Pulmonary artery endothelial cell (primary cell): ENCODE data around the gene GRIN1. TPM values are rescaled to one million over a fixed set of nuclear protein-coding genes. Genes with fewer than 3 reads are reported as not detected.

Experiments used
- DNase-seq: peaks from one replicate; pipeline ENCODE4 v3.0.0-alpha.2; 2011; ENCODE audit warnings: low read depth, low spot score
- total RNA-seq: library from RNA; depleted of rRNA; stranded (reverse); fragments of >200 nt; gene quantifications from 2 replicates; pipeline ENCODE4 v1.2.3, GENCODE V29; 2014

GRIN1 gene
- total RNA-seq, 1 donor from 2014 or later, result 0.26 TPM

DNA sequence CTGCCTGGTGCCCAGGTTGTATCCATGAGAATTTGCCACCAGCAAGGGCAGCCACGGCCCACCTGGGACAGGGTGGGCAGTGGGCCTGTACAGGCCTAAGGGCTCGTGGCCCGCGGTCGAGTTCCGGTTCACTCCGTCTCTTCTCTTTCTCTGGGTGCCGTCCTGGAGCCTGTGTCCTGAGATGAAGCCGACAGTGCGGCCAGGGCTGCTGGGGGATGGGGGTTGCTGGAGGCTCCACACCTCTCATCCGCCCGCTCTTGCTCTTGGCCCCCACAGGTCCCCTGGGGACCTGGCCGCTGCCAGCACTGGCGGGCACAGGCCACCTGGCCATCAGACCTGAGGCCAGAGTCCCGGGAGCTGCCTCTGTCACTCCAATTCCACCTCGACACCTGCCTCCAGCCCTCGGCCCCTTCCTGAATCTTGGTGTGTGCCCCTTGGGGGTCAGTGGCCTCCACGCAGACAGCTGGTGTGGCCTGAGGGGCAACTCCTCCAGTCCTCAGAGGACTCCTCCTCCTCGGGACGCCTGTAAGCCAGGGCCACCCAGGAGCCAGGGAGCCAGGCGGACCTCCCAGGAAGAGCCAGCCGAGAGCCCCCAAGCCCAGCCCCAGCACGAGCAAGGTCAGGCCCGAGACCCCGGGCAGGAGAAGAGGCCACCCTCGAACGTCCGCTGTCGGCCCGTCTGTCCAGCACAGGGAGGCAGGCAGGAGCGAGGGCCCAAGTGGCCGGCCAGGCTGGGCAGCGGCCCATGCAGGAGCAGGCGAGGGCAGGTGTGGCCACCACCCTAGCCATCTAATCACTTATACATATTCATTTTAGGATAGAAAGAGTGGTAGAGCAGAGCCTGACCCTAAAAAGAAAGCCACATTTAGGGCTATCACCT lies 25.7 kb downstream of the GRIN1 start:
- no peak for DNase-seq

DNA sequence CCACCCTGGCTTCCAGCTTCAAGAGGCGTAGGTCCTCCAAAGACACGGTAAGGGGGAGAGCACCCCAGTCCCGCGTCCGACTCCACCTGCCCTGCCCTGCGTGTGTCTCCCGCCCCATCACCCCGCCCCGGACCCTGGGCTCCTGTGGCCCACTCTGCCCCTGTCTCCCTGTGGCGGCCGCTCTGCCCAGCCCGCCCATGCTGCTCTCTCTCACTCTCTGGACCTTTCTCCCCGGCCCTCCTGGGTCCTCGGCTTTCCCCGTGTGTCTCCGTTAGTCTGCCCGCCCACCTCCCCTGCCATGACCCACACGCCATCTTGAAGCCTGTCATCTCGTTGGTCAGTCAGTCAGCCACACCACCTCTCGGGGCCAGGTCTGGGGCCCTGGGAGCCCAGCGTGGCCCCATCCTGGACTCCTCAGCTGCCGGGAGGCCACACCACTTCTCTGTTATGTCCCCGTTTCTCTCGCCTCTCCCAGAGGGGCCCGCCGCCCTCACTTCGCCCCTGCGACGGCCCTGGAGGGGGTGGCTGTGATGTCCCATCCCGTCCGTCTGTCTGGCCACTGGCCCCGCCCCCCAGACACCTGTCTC lies 26.4 kb downstream of the GRIN1 start:
- DNase-seq, result no peak

DNA sequence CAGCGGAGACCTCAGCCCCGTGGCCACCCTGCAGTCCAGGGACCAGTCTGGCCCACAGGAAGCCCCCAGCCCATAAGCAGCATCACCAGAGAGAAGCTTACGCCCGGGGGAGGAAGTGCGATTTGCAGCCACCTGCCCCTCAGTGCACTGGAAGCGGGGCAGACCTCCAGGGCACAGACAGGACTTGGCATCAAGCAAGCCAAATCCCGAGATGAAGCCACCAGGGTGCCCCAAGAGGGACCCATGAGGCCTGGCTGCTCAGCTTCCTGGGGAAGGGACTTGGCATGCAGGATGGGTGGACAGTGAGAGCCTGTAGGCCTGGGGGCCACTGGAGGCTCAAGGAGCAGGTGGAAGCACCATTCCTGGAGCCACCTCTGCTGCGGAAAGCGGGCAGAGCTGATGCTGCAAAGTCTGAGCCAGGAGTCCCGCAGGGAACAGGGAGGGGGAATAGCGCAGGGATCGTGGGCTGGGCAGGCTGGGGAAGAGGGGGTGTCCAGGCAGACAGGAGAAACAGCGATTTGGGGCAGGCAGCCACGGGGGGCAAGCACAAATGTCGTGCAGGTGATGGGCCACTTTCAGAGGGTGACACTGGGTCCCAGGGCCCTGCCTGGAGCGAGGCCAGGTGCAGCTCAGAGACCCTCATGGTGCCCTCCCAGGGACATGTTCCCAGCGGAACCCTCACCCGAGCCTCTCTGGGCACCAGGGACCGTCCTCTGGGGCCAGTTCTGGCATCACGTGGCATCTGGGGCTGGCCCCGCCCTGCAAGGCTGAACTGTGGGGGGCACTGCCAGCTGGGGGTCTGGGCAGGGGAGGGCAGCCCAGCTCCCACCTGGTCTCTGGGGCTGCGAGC lies 27.7 kb downstream of the GRIN1 start:
- no peak for DNase-seq

DNA sequence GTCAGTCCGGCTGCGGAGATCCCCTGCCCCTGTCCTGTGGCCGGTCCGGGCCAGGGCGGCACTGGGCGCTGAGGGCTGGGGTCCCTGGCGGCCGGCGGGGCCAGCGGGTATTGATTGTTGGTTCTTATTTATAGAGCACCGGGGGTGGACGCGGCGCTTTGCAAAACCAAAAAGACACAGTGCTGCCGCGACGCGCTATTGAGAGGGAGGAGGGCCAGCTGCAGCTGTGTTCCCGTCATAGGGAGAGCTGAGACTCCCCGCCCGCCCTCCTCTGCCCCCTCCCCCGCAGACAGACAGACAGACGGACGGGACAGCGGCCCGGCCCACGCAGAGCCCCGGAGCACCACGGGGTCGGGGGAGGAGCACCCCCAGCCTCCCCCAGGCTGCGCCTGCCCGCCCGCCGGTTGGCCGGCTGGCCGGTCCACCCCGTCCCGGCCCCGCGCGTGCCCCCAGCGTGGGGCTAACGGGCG lies 28.4 kb downstream of the GRIN1 start:
- DNase-seq, result no peak

DNA sequence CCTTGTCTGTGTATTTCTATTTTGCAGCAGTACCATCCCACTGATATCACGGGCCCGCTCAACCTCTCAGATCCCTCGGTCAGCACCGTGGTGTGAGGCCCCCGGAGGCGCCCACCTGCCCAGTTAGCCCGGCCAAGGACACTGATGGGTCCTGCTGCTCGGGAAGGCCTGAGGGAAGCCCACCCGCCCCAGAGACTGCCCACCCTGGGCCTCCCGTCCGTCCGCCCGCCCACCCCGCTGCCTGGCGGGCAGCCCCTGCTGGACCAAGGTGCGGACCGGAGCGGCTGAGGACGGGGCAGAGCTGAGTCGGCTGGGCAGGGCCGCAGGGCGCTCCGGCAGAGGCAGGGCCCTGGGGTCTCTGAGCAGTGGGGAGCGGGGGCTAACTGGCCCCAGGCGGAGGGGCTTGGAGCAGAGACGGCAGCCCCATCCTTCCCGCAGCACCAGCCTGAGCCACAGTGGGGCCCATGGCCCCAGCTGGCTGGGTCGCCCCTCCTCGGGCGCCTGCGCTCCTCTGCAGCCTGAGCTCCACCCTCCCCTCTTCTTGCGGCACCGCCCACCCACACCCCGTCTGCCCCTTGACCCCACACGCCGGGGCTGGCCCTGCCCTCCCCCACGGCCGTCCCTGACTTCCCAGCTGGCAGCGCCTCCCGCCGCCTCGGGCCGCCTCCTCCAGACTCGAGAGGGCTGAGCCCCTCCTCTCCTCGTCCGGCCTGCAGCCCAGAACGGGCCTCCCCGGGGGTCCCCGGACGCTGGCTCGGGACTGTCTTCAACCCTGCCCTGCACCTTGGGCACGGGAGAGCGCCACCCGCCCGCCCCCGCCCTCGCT lies 29.0 kb downstream of the GRIN1 start:
- no peak for DNase-seq

DNA sequence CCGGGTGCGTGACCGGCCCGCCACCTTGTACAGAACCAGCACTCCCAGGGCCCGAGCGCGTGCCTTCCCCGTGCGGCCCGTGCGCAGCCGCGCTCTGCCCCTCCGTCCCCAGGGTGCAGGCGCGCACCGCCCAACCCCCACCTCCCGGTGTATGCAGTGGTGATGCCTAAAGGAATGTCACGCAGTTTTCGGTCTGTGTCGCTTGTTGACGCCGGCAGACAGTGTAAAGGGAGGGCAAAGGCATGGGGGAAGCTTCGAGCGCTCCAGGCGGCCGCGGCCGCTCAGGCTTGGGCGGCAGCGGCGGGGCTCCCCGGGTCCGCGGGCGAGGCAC lies 29.6 kb downstream of the GRIN1 start:
- DNase-seq, result no peak

DNA sequence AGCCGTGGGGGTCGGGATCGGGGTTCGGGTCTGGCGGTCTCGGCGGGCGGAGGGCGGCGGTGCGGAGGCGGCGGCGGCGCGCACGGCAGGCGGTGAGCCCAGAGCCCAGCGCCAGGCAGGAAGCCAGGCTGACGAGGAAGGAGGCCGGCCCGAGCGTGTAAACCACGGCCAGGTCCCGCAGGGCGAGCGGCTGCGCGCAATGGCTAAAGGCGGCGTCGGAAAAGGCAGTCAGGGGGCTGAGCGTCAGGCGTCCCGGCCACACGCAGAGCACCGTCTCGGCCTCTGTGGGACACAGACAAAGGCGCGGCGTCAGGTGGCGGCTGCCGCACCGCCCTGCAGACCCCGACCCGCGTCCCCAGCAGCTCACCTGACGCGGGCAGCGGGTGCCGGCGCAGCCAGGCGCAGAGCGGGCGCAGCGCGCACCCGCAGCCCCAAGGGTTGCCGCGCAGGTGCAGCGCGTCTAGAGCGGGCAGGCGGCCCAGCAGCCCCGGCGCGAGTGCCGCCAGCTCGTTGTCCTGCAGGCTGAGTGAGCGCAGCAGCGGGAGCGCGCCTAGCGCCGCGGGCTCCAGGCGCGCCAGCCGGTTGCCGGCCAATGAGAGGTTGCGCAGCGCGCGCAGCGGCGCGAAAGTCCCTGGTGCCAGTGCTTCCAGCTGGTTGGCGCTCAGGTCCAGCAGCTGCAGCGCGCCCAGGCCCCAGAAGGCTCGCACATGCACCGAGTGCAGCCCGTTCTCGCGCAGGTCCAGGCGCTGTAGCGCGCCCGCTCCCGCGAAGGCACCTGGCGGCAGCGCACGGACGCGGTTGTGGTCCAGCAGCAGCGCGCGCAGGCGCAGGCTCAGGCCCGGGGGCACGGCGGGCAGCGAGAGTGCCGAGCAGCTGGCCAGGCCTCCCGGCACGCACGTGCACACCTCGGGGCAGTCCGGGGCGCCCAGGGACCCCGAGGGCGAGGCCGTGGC lies 30.2 kb downstream of the GRIN1 start:
- DNase-seq, result no peak

DNA sequence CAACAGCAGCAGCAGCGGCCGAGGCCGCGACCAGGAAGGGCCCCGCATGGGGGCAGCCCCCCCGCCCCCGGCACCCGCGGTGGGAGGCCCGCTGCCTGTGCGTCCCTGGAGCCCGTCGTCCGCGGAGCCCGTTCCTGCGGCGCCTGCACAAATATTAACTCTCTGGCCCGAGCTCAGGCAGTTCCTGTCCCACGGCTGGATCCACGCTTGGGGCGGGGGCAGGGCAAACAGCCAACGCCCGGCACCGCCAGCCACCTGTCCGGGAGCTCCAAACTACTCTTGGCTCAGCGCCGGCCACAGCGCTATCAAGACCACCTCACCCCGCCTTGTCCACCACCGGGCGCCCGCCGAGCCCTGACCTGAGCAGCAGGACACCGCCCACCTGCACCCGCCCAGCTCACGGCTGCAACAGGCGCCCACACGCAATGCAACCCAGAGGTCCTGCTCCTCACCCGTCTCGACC lies 31.0 kb downstream of the GRIN1 start, which contains the start of gene LRRC26:
Gene LRRC26, minus strand, starts transcription at position 156 of the 463 bp plus-strand sequence. Its CDS starts 108 bp downstream, at position 48.
- no peak for DNase-seq

DNA sequence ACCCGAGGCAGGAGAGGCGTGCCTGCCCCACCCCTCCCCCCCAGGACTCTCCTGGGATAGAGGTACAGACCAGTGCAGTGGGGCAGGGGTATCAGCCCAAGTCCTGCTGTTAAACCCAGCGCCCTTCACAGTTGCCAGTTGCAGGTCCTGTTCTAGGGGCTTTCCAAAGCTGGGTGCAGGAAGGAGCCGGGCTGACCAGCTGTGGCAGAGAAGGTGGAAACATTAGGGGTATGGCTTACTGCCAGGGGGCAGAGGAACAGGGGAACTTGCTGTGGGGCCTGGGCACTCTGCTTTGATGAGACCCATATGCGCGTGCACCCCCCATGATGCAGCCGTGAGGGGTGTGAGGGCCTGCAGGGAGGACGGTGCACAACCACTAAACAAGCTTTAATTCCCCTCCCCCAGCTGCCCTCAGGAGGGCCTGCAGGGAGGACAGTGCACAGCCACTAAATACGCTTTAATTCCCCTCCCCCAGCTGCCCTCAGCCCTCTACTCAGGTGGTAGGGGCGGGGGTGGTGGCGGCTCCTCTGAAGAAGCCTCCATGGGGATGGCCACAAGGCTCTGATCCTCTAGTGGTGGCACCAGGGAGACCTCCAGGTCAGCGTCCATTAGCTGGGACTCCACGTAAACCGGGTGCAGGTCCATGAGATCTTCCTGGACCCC lies 31.7 kb downstream of the GRIN1 start:
- DNase-seq, result no peak

DNA sequence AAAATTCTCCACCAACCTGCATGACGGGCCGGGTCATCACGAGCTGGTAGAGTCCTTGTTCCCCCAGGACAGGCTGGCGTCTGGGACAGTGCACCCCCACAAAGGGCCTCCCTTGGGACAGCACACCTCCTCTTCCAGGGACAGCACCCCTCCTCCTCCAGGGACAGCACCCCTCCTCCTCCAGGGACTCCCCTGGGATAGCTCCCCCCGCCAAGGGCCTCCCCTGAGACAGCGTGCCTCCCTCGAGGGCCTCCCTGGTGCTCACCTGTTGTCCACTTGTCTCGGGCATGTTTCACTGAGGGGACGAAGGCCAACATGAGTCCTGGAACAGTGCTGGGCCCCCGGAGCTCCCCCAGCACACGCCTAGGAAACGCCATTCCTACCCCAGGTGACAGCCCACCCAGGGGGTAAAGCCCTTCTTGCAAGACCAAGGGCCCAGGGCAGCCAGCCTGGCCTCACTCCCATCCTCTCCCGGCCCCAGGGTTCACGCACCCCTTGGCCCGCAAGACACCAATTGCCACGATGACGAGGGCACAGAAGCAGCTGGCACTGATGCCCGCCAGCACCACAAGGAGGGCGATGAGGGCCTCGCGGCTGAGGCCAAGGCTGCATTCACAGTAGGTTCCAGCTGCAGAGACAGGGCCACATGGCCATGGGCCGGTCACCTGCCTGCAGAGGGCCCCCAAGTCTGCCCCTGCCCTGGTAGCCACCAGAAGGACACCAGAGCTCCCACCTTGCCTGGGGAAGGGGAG lies 32.4 kb downstream of the GRIN1 start:
- DNase-seq, result no peak

DNA sequence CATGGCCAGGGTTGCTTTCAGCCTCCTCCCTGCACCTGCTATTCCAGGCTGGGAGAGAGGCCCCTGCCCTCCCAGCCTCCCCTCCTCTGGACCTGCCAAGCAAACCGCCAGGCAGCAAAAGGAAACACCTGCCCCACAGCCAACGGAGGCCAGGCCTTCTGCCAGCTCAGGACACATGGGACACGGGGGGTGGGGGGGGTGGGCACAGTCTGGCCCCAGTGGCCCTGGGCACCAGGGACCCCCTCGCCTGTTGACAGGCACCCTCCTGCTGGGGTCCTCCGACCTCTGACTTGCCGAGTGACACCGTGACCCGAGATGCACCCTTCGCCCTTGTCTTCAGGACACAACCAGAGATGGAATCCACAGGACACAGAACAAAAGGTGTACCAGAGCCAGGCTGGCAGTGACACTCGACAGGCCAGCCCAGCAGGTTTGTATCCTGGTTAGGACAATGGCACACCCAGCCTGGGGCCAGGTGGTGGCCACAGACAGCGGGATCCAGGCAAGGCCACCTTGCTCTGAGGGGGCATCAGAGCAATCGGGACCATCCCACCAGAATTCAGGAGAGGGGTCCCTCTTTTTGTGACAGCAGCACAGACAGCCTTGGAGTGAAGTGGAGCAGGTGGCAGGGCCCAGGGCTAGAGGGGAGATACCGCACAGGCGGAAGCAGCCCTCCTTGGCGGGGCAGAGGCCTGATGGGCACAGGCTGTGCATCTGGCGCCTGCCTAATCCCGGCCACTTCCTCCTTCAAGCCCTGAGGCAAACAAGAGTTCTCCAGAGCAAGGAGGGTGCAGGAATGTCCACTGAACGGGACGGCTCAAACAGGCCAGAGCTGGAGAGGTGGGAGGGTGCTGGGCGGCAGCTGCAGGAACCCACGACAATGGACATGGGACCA lies 34.2 kb downstream of the GRIN1 start:
- DNase-seq, result no peak

DNA sequence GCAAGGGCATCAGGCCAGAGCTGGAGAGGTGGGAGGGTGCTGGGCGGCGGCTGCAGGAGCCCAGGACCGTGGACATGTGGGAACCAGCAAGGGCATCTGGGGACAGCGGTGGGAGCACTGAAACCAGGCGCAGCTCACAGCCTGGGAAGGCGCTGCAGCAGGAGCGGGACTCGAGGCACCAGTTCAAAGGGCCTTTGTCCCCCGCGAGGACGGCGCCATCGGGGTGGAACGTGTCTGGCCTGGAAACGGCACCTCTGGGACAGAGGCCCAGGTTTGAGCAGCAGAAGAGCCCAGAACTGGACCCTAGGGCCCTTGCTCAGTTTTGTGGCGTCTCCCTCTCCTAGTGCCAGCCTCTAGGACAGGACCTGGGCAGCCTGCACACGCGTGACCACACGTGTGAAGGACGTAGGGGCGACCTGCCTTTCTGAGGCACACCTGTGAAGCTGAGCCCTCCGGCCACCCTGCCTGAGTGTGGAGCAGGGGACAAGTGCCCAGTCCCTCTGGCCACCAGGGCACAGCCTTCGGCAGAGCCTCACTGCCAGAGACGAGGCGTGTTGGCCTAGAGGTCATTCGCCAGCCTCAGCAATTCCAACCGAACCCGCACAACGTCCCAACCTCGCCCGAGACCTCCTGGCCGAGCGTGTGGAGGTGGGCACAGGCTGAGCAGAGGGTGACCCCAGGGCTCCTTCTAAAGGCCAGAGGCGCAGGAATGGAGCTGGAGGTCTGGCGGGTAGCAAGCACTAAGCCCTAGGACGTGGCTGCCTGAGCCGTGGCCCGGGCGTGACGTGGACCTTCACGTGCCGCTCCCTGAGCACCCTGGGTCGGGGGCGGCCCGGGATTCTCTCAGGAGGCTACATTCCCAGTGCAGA lies 35.1 kb downstream of the GRIN1 start:
- DNase-seq, result no peak

DNA sequence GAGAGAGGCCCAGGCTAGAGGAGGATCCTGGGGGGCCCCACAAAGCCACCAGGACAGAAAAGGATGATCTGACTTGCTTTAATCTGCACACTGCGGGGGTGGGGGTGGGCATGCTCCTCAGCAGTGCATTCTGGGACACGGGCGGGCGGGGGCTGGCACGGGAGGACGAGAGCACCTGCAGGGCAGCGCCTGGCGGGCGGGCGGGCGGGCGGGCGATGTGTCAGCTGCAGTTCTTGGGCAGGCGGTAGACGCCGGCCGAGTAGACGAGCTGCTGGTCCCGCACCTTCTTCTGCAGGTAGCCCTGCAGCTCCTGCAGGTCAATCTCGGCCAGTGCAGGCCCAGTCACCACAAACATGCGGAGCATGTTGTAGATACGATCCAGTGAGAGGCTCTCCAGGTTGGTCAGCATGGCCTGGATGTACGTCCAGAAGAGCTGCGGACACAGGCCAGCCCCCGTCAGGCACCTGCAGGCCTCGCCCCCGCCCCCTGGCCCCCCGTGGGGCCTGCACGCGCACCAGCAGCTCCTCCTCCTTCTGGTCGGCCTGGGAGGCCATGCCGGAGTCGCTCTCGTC lies 35.9 kb downstream of the GRIN1 start:
- no peak for DNase-seq

DNA sequence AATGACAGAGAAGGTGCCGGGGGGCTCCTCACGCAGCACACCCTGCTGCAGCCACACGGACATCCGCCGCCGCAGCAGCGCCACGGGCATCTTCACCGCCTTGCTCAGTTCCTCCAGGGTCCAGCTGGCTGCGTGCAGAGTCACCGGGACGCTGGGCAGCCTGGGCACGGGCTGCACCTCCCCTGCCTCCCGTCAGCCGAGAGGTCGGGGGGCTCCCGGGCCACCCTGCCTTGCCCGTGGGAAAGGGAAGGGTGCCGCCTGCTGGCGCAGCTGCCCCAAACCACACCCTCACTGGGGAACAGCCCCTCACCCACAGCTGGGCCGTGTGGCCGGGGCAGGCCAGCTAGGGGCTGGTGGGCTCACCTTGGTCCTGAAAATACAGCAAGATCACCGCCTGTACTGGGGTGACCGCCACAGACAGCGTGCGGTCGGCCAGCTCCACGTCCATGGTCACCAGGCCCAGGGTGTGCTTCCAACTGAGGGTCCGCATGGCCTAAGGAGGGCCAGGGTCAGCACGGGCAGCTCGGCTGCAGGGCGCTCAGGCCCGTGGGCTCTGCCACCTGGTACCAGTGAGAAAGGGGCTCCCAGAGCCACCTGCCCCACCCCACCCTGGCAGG lies 36.5 kb downstream of the GRIN1 start:
- DNase-seq, result no peak

DNA sequence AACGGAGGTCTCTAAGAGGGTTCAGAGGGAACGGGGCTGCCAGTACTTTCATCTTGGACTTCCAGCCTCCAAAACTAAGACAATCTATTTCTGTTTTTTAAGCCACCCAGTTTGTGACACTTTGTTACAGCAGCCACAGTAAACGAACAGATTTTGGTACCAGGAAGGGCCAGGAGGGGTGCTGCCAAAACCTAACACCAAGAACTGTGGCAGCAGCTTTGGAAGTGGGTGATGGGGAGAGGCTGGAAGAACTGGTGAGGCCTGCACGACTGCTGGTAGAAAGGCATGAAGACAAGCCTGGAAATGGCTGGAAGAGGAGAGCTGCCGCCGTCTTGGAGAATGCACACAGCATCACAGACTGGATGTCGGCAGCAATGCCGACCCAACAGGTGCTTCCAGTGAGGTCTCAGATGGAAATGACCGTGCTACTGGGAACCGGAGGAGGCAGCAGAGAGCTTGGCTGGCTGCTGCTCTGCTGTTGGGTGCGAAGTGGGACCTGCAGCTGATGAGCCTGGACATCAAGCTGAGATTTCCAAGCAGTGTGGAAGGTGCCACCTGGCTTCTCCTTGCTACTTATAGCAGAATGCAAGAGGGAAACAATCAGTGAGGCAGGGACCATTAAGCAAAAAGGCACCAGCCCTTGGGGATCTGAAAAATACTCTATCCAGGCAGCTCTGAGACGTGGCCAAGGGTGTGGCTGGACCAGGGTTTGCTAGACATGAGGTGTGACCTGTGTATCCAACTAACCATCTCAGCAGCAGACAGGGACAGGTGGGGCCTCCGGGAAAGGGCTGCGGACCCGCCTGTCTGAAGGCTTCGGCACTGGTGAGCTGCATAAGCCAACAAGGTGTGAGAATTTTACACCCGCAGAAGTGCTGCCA lies 37.6 kb downstream of the GRIN1 start:
- no peak for DNase-seq
